NCI-H524 treated with DMSO at 0.1 percent for 48 hours (cell line): ENCODE measurements around the gene FREM3.
"Not testable (repeated sequence)": the region's sequence is repeated elsewhere in the genome, so short reads cannot be mapped to it uniquely, and the experiment has no call there.

Source experiments
- DNase-seq: peaks from one replicate; lab custom pipeline; 2025; lab: John Stamatoyannopoulos, UW

Gene FREM3

DNA sequence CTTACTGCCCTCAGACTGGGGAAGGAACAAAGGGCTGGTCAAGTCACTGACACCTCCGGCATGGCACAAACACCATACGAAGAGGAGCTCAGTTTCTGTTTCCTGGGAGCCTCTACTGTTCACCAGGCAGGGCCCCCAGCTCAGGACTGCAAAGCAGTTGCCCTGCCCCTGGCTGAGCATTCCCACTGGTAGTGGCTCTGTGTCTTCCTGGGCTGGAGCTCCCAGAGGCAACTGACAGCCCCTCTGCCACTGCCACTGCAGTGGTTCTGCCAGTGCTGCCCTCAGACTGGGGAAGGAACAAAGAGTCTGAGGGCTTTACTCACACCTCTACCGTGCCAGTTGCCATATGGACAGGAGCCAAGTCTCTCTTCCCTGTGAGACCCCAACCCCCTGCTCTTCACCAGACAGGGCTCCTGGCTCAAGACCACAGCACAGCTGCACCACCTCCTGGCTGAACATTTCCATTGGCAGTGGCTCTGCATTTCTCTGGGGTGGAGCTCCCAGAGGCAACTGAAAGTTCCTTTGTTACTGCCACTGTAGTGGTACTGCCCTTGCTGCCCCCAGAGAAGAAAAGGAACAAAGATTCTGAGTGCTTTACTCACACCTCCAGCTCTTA is 119.0 kb downstream of the FREM3 start:
- no peak for DNase-seq

DNA sequence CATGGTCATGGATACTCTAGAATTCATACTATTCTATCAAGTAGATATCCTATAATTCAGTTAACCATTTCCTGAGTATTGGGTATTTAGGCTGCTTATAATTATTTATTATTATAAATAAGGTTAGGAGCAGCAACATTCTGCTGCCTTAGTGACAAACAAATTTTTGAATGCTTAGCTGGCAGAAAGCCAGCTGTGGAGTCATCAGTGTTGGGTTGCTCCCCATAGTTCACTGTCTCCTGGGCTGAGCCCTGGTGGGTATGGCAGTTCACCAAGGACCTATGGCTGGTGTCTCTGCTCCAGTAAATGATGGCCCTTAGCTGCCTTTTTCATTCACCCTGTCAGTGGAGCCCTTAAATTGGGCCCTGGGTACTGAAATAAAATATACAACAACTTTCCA is 125.1 kb downstream of the FREM3 start:
- DNase-seq = no peak

DNA sequence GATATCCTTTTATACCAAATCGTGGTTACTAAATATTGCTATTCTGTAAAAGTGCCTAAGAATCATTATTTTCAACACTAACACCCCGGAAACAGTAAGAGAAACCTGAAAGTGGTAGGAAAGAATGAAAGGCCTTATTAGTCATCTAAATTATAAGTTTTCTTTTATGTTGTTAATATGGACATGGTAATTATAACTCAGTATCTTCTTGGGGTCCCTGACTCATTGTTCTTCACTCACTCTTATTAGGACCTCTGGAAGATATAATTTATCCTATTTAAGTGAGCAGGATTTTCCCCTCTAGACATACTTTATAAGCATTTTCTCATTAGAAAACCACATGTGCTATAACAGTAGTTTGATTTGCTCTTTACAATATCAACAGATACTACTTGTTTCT is 136.0 kb downstream of the FREM3 start:
- no peak for DNase-seq

DNA sequence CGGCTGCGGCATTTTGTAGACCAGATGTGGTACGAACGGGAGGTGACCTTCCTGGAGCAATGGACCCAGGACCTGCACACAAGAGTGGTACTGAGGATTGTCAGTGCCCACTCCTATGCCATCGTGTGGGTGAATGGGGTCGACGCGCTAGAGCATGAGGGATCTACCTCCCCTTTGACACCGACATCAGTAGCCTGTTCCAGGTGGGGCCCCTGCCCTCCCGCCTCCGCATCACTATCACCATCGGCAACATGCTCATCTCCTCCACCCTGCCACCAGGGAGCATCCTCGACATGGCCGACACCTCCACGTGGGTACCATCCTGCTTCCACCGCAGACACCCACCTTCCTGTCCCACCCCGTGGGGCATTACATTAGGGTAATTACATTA is 140.7 kb downstream of the FREM3 start:
- DNase-seq = no peak

DNA sequence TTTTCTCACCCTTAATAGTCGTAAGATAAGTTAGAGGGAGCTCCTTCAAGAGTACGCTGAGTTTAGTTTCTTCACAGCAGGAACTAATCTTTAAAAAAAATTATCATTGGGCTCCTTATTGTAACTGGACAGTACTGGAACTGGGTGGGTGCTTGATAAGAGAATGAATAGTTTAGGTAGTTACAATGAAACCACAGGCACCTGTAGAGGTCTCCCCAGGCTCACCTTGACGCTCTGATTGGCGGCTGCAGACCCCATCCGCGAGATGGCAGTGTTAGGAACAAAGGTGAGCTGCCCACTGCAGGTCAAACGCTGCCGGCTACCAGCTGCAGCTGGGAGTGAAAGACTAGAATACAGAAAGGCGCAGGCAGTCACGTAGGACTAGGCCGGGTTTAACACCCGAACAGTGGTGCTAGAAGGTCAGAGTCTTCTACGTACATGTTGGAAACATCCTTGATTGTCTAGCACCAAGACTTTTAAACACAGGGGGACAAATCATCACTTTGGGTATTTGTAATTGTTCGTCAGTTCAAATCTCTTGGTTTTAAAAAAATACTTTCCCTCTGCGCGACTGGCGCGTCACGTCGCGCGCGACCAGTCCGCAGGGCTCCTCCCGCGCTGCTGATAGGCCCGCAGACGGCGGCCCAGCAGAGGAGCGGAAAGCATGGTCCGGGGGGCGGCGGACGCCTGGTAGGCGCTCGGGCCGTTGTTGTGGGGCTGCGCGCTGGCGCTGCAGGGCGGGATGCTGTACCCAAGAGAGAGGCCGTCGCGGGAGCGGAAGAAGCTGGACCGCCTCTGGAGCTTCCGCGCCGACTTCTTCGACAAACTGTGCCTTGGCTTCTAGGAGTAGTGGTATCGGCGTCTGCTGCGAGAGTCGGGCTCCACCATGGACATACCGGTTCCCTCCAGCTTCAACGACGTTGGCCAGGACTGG is 141.4 kb downstream of the FREM3 start:
- peak; percentile 30 for DNase-seq

DNA sequence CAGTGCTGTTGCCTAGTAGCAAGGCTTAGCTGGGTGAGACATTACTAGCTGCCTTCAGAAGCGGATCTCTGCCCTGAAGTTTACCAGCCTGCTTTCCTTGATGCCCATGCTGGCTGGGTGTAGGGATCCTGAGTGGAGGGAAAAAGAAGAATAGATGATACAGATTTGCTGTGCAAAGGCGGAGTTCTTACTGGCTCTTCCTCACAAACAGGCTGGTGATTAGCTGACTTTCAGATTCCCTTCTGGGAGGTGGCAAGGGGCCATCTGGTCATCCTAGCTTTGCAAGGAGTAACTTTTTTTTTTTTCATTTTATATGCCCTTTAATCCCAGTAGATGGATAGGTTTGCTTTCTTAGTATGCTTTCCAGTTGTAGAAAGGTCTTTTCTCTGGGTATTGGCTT is 142.2 kb downstream of the FREM3 start:
- no peak for DNase-seq

DNA sequence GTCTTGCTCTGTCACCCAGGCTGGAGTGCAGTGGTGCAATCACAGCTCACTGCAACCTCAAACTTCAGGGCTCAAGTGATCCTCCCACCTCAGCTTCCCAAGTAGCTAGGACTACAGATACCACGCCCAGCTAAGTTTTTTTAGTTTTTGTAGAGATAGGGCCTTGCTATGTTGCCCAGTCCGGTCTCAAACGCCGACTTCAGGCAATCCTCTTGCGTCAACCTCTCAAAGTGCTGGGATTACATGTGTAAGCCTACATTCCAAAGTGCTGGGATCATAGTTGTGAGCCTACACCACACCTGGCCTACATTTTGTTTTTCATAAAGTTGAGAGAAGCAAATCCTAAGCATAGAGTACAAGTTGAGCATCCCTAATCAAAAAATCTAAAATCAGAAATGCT is 144.8 kb downstream of the FREM3 start:
- no peak for DNase-seq

DNA sequence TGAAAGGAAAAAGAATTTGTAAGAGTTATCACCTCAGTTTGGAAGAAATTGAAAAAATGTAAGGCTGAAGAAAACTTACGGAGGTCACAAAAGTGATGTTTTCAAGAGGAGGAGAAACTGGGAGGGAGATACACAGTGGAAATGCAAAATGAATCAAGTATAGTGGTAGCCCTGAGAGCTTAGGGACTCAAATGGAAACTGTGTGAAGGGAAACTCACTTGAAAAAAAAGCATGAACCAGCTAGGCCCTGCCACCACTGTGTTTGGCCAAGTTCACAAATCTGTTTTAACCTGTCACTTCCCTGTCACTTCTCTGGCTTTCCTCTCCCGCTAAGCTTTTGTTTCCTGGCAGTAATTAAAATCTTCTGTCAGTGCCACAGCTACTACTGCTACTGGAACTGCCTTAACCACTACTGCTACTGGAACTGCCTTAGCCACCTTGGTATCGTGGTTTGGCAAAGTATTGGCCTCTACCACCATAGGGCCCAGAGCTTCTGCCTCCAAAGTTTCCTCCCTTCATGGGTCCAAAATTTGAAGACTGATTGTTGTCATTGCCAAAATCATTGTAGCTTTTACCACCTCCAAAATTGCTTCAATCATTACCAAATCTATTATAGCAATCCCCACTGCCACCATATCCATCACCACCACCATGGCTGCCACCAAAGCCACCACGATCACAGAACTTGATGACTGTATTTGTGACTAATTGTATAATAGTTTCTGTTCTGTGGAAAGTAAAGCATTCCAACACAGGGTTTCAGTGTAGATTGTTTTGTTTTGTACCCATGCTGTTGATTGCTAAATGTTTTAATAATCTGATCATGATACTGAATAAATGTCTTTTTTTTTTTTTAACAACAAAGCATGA is 145.5 kb downstream of the FREM3 start:
- DNase-seq = no peak

DNA sequence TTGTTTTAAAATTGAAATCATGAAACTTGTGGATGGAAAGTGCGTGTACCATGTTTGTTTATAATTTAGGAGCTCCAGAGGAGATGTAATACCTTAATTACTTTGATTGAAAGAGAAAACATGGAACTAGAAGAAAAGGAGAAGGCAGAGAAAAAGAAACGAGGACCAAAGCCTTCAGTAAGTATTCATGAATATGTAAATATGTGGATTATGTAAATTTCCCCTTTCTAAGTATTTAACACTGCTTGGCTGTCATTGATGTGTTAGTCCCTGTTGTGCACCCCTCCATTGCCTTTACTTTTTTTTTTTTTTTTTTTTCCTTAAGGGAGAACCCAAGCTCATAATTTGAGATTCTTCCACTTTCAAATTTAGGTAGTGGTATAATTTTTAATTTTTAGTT is 150.5 kb downstream of the FREM3 start:
- no peak for DNase-seq

DNA sequence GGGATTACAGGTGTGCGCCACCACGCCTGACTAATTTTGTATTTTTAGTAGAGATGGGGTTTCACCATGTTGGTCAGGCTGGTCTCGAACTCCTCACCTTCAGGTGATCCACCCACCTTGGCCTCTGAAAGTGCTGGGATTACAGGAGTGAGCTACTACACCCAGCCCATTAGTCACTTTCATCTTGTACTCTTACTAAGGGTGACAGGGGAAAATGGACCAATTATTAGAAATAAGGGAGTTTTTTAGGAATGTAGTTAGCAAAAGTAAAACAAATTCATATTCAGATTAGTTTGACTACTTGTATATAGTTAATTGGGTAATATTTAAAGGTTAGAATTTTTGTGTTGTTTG is 160.8 kb downstream of the FREM3 start:
- no peak for DNase-seq

DNA sequence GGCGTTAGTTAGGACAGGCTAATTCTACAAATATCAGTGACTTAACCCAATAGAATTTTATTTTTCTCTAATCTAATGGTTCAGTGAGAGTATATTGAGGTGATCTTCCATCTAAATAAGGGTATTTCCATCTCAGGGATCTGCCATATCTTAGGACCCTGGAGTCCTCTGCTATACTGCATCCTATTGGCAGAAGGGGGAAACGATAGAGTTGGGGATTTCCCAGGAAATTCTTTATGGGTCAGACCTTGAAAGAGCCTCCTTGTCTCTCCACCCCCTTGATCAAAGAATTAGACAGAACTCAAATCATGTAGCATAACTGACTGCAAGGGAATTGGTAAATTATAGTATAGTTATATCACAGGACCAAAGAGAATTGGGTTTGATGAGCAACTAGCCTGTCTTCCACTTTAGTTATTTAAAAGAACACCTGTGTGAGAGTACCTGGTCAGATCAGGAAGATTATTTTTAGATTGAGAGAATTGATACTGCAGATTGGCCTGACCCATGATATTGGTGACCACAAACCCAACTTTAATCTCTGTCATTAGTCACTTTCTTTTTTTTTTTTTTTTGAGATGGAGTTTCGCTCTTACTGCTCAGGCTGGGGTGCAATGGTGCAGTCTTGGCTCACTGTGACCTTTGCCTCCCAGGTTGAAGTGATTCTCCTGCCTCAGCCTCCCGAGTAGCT is 161.4 kb downstream of the FREM3 start:
- DNase-seq = no peak

DNA sequence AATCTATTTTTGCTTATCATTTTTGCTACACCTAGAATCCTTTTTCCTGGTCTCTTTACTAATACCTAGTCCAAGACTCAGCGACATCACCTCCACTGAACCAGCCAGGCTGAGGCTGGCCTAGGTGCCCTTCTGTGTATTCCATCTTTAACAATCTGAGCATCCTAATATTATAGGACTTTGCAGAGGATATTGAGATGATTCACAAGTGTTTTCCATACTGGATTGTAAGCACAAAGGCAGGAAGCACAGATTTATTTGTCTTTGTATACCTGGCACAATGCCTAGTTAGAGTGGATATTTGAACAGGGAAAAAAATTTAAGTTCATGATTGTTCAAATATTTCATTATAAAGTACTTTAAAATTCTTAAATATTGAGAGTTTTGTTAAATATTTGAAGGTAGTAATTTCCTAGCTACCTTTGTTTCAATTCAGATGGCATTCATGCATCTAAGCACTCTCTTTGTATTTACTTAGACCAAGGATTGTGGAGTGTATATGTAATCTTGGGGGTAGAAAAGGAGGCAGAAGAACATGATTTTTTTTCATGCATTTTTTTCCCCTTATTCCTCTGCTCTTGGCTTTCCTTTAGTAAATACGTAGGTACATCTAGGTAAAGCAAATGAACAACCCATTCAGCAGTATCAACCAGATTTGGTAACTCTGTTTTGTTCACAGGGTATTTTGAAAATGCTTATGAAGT is 168.5 kb downstream of the FREM3 start:
- no peak for DNase-seq

DNA sequence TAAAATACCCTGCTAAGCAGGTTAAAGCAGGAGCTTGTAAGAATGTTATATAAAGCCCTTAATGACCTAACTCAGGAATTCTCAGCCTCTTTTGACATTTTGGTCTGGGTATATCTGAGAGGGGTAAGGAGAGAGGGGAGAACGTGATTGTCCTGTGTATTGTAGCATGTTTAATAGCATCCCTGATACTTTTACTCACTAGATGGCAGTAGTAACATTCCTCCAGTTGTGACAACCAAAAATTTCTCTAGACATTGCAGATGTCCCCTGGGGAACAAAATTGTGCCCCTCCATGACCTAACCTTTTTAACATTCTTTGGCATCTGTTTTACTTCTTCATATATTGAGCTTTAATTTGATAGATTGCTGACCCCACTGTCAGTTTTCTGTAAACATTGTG is 169.1 kb downstream of the FREM3 start:
- no peak for DNase-seq

DNA sequence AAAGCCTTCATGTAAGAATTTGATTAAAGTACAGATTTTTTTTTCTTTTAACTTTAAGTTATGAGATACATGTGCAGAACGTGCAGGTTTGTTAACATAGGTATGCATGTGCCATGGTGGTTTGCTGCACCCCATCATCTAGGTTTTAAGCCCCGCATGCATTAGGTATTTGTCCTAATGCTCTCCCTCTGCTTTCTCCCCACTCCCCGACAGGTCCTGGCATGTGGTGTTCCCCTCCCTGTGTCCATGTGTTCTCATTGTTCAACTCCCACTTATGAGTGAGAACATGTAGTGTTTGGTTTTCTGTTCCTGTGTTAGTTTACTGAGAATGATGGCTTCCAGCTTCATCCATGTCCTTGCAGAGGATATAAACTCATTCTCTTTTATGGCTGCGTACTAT is 172.4 kb downstream of the FREM3 start:
- DNase-seq = not testable (repeated sequence)
